ENCODE data around the gene GPRC5D. TPM values are rescaled to one million over a fixed set of nuclear protein-coding genes. Genes with fewer than 3 reads are reported as not detected.

The GPRC5D gene
- total and polyA plus RNA-seq, 9 of the 15 experiments (the other 6 are each of a cell fraction or from before 2014, with no cell fraction given) = 1.0 to 1.1 TPM; not detected in 7

DNA sequence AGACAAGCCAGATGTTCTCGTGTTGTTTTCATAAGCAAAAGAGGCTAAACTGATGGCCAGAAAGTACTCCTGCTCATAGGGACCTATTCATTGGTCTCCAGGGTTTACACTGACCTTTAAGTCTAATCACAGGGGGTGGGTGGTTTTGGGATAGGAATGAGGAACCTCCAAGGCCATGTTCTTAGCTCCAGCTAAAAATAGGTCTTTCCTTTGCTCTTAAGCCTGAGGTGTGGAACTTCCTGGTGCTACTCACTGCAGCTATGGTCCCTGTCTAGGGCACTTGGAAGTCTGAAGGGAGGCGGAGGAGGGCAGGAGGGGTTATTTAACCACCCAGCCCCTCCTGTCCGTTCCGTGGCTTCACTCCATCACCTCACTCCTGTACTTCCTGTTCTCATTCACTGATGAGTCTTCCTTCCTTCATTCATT lies 42.0 kb downstream of the GPRC5D start (continued):
- no peak for TF ChIP-seq CEBPB (tag; IDR thresholded peaks at IDR 0.05)
- TF ChIP-seq, protein P1, sequence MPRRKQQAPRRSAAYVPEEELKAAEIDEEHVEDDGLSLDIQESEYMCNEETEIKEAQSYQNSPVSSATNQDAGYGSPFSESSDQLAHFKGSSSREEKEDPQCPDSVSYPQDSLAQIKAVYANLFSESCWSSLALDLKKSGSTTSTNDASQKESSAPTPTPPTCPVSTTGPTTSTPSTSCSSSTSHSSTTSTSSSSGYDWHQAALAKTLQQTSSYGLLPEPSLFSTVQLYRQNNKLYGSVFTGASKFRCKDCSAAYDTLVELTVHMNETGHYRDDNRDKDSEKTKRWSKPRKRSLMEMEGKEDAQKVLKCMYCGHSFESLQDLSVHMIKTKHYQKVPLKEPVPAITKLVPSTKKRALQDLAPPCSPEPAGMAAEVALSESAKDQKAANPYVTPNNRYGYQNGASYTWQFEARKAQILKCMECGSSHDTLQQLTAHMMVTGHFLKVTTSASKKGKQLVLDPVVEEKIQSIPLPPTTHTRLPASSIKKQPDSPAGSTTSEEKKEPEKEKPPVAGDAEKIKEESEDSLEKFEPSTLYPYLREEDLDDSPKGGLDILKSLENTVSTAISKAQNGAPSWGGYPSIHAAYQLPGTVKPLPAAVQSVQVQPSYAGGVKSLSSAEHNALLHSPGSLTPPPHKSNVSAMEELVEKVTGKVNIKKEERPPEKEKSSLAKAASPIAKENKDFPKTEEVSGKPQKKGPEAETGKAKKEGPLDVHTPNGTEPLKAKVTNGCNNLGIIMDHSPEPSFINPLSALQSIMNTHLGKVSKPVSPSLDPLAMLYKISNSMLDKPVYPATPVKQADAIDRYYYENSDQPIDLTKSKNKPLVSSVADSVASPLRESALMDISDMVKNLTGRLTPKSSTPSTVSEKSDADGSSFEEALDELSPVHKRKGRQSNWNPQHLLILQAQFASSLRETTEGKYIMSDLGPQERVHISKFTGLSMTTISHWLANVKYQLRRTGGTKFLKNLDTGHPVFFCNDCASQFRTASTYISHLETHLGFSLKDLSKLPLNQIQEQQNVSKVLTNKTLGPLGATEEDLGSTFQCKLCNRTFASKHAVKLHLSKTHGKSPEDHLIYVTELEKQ (CRISPR knock-in tag; IDR thresholded peaks at IDR 0.05) = no peak
- no peak for TF ChIP-seq NONO (IDR thresholded peaks at IDR 0.05; ENCODE audit: low read depth in 2 of 2, low read length in 1 of 2)
- no peak for TF ChIP-seq PKNOX1 (IDR thresholded peaks at IDR 0.05)
- TF ChIP-seq ZNF583 (CRISPR knock-in tag; IDR thresholded peaks at IDR 0.05) = no peak
- no peak for TF ChIP-seq SP2 (IDR thresholded peaks at IDR 0.05; ENCODE audit: extremely low read depth, low read depth, low read length, poor library complexity, severe bottlenecking)
- TF ChIP-seq HMG20B (CRISPR knock-in tag; IDR thresholded peaks at IDR 0.05) = no peak
- TF ChIP-seq NUFIP1 (IDR thresholded peaks at IDR 0.05; ENCODE audit: partially characterized antibody) = no peak
- TF ChIP-seq, protein P2, sequence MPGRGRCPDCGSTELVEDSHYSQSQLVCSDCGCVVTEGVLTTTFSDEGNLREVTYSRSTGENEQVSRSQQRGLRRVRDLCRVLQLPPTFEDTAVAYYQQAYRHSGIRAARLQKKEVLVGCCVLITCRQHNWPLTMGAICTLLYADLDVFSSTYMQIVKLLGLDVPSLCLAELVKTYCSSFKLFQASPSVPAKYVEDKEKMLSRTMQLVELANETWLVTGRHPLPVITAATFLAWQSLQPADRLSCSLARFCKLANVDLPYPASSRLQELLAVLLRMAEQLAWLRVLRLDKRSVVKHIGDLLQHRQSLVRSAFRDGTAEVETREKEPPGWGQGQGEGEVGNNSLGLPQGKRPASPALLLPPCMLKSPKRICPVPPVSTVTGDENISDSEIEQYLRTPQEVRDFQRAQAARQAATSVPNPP (IDR thresholded peaks at IDR 0.05; ENCODE audit: borderline replicate concordance, insufficient read depth, insufficient read length) = no peak
- TF ChIP-seq, protein P3, sequence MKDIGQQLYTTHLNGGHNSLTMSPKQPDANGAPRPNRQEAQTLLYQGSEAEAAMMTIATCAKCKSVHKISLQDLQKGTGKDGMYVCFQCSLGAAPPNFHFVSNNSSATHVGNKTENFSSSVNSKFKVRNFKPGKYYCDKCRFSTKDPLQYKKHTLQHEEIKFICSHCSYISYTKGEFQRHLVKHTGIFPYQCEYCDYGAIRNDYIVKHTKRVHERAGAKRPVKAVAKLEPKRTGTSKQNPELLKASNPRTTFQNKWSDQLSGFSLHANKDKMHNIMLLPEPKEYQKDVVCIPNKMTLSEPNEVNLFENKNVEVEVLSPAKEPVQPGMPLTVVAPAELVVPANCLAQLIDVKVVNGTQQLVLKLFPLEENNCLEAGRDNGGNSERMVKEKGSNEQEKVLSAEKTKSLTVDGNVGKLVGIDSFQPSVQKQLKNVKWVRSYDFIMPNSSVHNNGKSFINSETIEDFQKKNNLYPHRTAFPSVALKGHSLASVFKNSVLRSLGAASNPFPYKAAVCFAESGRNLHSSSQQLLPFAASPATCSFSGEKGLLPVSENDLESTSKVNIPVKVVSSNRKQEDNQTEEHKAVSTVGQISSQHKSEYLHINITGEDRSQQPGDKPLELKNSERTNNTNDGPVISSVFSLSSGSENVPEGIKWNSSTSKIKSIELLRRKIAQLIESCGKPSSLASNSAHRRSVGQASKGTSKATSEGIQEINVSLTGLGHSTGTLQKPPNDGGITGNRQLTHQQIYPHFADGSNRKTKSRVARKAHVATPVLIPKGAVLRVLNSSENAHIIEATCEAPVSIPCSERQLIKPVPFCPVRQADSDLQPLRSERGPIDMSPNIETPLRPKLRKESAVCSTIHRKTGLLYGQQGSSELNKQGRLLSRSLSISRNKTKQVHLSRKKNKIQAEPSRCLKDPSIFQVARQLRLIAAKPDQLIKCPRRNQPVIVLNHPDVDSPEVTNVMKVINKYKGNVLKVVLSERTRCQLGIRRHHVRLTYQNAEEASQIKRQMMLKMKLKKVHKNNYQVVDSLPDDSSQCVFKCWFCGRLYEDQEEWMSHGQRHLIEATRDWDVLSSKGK (CRISPR knock-in tag; IDR thresholded peaks at IDR 0.05) = no peak
- TF ChIP-seq E2F6 (IDR thresholded peaks at IDR 0.05; ENCODE audit: borderline replicate concordance in 1 of 2, extremely low read depth in 1 of 2, insufficient read depth in 1 of 2, insufficient read length in 1 of 2, low read depth in 1 of 2, low read length in 1 of 2, poor library complexity in 1 of 2, severe bottlenecking in 1 of 2) = no peak
- TF ChIP-seq ELF2 (CRISPR knock-in tag; IDR thresholded peaks at IDR 0.05) = no peak
- TF ChIP-seq GABPA (tag; conservative IDR thresholded peaks at IDR 0.05; ENCODE audit: low read depth) = no peak
- 0 out of 2 replicates have a peak, but pooled peaks have one; percentile 27 for TF ChIP-seq ZNF644 (tag; IDR thresholded peaks at IDR 0.05; ENCODE audit: low read depth)
